Astrocyte of the spinal cord (primary cell): ENCODE results near the gene ATP11C.
"Not testable (repeated sequence)": the region's sequence is repeated elsewhere in the genome, so short reads cannot be mapped to it uniquely, and the experiment has no call there.

ENCODE experiments used
- DNase-seq: peaks from one replicate; pipeline ENCODE4 v3.0.0; 2011; ENCODE audit warnings: low read depth, low spot score
- H3K4me3 ChIP-seq: 2 replicates; pipeline ENCODE4 v1.5.1; 2011; ENCODE audit warnings: low read depth, mild to moderate bottlenecking, low read length, moderate library complexity
- in situ Hi-C: cut with HindIII; loops from 2 replicates; pipeline ENCODE4 v1.10.0; 2017; ENCODE audit warnings: low sequenced_read_pairs
- TF ChIP-seq, protein P1 (sequence below): IDR thresholded peaks from 2 replicates; pipeline ENCODE4 v1.5.1; 2012; ENCODE audit warnings: low read depth, mild to moderate bottlenecking, low read length, inconsistent platforms

Gene ATP11C

DNA sequence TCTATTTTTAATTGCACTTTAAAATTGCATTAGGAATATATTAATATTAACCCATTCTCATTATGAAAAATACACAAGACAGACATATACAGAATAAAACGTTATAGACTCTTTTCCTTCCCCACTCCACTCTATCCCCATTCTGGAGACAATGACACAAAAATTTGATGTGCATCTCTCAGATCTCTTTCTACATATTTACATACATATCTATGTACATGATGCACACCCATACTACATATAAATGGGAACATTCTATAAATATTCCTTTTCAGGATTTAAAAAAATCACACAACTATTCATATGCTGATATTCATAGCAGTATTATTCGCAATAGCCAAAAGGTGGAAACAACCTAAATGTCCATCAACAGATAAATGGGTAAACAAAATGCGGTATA lies 34.9 kb upstream of the ATP11C start:
- H3K4me3 ChIP-seq: no peak overlapping the region
- in situ Hi-C loops: no loop called here
- TF ChIP-seq, protein P1, sequence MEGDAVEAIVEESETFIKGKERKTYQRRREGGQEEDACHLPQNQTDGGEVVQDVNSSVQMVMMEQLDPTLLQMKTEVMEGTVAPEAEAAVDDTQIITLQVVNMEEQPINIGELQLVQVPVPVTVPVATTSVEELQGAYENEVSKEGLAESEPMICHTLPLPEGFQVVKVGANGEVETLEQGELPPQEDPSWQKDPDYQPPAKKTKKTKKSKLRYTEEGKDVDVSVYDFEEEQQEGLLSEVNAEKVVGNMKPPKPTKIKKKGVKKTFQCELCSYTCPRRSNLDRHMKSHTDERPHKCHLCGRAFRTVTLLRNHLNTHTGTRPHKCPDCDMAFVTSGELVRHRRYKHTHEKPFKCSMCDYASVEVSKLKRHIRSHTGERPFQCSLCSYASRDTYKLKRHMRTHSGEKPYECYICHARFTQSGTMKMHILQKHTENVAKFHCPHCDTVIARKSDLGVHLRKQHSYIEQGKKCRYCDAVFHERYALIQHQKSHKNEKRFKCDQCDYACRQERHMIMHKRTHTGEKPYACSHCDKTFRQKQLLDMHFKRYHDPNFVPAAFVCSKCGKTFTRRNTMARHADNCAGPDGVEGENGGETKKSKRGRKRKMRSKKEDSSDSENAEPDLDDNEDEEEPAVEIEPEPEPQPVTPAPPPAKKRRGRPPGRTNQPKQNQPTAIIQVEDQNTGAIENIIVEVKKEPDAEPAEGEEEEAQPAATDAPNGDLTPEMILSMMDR: no peak
- no peak for DNase-seq

DNA sequence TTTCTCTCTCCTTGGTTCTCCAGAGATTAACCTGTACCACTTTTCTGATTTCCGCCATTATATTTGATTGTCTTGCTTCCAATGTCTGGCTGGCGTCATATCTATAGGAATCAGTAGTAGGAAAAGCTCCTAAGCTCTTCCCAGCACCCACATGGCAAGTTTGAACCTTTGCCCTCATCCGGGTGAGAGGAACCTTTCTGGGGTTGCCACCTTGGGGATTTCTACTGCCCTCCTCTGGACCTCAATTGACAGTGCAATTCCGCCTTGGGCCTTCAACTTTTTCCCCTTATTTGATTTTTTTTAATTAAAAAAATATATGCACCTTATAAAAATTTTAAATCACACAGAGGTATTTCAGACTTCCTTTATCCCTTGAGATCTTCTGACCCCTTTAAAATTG lies 34.4 kb upstream of the ATP11C start:
- in situ Hi-C loops: no loop called here
- TF ChIP-seq, protein P1: no peak
- H3K4me3 ChIP-seq: no peak overlapping the region
- no peak for DNase-seq

DNA sequence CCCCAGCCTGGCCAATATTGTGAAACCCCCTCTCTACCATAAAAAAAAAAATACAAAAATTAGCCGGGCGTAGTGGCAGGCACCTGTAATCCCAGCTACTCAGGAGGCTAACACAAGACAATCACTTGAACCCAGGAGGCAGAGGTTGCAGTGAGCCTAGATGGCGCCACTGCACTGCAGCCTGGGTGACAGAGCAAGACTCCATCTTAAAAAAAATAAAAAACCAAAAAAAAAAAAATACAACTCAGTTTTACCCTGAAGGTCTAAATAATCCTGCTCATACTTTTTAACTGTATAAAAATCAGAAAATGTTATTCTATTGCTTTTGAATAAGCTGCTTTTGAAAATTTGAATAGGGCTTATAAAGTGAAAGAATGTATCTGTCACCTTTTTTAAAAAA lies 33.3 kb upstream of the ATP11C start:
- in situ Hi-C loops, H3K4me3 ChIP-seq, DNase-seq: not testable (repeated sequence)
- TF ChIP-seq, protein P1: peak; percentile 16

DNA sequence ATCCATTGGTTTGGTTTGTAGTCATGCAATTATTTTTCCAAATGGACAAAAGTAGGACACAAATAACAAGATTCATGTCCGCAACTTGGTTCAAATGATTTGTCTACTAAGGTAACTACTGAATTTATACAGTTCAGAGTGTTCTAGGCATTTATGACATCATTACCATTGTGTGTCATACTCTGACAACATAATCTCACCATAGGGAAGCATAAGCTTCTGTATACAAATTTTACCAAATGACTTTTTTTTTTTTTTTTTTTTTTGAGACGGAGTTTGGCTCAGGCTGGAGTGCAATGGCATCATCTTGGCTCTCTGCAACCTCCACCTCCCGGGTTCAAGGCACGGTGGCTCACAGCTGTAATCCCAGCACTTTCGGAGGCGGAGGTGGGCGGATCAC lies 32.6 kb upstream of the ATP11C start, which contains the start of gene CXorf66:
Gene CXorf66 (minus strand): TSS at position 101 of the 400 bp plus-strand sequence. CDS start 25 bp downstream, at position 76.
- DNase-seq: no peak
- H3K4me3 ChIP-seq: no peak within 1 kb of the TSS
- in situ Hi-C loops: no loop called here
- TF ChIP-seq, protein P1: no peak

DNA sequence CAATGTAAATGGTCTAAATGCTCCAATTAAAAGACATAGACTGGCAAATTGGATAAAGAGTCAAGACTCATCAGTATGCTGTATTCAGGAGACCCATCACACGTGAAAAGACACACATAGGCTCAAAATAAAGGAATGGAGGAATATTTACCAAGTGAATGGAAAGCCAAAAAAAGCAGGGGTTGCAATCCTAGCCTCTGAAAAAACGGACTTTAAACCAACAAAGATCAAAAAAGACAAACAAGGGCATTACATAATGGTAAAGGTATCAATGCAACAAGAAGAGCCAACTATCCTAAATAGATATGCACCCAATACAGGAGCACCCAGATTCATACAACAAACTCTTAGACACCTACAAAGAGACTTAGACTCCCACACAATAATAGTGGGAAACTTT lies 28.2 kb upstream of the ATP11C start:
- DNase-seq, H3K4me3 ChIP-seq, in situ Hi-C loops: not testable (repeated sequence)

DNA sequence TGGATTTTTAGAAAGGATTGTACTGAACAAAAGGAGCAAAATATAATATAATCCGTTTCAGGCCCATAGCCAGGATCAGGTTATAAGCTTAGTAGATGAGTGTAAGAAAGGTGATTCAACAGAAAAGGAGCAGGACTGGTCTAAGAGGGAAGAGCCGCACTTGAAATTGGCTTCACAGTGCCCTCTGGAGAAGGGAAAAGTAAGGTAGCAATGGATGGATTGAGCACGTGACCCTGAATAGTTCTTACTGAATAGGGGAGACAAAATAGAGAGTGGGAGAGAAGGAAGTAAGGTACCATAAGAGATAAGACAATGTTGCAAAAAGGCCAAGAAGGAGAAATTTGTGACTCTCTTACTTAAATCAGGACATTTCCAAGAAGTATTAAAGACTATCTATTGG lies 16.9 kb upstream of the ATP11C start:
- no peak for DNase-seq
- TF ChIP-seq, protein P1: no peak
- in situ Hi-C loops: no loop called here
- no peak overlapping the region for H3K4me3 ChIP-seq

DNA sequence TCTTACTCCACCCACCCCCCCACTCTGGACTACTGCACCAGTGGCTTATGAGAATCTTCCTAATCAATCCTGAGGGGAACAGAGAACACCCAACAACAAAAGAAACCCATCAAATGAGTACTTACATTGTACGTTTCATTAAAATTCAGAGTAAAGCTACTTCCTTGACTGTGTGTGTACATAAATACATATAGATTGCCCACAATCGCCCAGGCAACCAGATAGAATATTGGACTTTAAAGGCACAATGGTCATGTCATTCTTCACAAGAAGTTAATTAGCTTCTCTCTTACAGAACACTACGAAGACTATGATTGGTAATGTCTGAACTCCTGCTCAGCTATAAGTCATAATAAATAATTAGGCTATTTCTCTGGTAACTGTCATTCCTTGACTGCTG lies 12.2 kb upstream of the ATP11C start:
- no peak for DNase-seq
- H3K4me3 ChIP-seq: no peak overlapping the region
- TF ChIP-seq, protein P1: no peak
- in situ Hi-C loops: no loop called here
